ENCODE measurements around the gene ACE.
A peak's percentile ranks its signal among the peaks of the same experiment; 100 is the strongest.
"Not testable (repeated sequence)": the region's sequence is repeated elsewhere in the genome, so short reads cannot be mapped to it uniquely, and the experiment has no call there.

The ACE gene

DNA sequence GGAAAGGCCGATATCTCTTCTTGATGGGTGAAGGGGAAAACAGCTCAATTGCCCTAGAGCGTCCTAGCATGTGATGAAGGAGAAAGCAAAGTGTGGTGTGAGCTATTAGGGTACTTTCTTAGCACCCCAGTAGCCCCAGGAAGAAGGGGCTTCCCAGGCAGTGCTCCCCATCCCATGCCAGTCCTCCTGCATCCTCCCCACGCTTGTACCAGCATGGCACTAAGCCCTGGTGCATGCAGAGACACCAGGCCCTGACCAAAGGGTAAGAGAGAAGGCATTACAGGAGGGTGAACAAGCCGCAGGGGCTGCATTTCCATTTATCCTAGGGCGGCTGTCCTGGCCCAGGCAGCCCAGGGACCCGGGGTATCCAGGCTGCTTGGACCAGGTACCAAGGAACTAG lies 33.8 kb upstream of the ACE start:
- DNase-seq (ENCODE audit: low read depth in 3 of 3, low spot score in 1 of 3): no peak

DNA sequence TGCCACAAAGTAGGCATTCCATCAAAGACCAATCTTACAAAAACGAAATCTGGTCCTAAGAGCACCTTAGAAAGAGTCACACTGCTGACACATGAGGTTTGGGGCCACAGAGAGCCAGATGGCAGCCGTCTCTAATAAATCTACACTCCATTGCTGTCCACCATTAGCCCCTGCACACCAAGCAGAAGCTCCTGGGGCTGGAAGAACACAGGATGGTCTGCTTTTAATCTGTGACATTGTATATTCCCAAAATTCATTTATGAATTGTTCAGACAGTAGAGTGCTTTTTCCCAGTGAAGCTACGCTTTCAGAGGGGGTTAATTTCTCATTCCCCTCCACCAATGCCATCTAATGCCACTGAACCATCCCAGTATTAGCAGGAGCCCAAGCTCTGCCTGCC lies 32.4 kb upstream of the ACE start:
- DNase-seq (ENCODE audit: low read depth in 3 of 3, low spot score in 1 of 3): no peak

DNA sequence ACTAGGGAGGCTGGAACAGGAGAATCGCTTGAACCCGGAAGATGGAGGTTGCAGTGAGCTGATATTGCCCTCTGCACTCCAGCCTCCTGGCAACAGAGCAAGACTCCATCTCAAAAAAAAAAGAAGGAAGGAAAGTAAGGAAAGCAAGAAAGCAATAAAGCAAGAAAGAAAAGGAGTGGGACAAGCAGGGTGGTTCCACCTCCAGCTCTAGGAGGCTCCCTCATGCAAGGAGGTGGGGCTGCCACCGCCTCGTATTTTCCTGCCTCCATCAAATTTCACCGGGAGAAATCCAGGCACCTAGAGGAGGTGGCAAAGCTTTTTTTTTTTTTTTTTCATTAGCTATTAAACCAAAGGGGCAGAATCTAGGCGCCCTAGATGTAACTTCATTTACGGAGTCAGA lies 31.8 kb upstream of the ACE start:
- DNase-seq (ENCODE audit: low read depth in 3 of 3, low spot score in 1 of 3): no peak

DNA sequence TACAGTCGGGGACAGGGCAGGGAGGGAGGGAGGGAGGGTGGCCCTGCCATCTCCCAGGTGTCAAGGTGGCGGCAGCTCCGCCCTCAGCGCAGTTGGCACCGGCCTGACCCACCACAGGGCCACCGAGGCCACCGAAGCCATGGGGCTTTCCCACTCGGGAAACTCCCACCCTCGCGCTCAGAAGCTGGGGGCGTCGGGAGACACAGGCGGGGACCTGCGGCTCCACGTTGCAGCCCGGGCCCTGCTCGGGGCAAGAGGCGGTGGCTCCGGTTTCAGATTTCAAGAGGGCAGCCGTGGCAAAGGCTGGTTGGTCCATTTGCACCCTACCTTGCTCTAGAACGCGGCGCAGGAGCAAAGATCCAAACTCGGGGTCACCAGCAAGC lies 31.3 kb upstream of the ACE start:
- DNase-seq (ENCODE audit: low read depth in 3 of 3, low spot score in 1 of 3): peak; percentile 43 to 46 (median 45)

DNA sequence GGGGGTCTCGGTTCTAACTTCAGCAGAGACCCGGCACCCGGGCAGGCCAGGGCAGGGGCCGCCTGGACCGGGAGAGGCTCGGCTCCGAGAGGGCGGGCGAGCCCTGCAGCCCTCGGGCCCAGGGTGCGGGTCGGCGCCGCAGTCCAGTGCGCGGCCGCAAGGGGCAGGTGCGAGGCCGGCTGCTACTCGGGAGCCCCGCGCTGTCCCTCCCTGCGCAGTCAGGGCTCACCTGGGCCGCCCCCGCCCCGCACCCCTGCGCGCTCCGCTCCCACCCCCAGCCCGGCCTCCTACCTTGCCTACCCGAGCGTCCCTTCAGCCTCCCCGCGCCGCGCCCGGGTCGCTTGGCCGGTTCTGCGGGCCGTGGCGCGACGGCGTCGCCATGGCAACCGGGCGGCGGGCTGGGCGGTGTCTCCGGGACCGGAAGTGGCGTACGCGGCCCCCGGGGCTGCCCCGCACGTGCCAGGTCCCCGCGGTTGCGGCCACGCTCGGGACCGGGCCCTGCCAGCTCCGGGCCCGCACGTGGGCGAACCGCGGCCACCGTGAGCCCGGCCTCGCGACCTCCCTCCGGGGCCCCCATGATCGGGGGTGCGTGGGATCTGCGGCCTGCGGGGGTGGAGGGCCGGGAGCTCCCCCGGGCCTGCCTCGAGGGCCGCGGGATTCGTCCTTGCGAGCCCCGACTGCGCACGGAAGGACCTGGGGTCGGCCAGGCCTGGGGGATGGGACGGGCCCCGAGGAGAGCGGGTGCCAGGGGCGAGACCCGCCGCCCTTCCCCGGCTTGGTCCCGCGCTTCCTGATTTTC lies 30.7 kb upstream of the ACE start, which contains the start of gene CYB561:
Gene CYB561 (minus strand): TSS at position 353 of the 799 bp plus-strand sequence. CDS start 8,759 bp downstream, outside the sequence.
- DNase-seq (ENCODE audit: low read depth in 3 of 3, low spot score in 1 of 3): peak; percentile 35 to 64 (median 38)

DNA sequence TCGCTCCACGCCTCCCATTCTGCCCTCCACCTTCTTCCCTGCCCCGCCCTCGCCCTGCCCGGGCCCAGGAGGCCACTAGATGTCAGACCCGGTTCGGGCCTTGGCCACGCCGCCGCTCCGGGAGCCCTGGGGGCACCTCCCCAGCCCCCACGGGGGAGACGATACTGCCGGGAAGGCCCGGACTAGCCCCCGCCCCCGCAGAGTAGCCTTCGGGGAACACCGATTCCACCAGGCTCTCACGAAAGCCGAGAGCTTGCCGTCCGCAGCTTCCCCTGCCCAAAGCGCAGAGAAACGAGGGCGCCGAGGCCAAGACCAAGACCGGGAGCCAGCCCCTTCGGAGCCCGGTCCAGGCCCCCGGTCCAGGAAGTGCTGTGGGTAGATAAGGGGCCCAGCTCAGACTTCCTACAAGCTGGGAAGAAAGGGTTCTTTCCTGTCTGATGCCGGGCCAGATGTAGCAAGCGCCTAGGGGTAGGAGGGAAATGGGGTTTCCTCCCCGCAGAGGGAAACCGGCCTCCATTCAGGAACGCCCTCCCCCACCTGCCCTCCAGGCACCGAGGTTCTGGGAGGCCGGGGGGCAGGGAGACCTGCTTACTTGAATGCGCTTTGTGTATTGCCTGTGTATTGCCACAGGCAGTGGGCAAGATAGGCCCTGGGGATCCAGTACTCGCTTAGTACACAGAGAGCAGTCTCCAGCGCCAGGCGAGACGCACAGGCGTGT lies 29.9 kb upstream of the ACE start:
- peak in 1 of 3 donors; percentile 37 for DNase-seq (ENCODE audit: low read depth in 3 of 3, low spot score in 1 of 3)

DNA sequence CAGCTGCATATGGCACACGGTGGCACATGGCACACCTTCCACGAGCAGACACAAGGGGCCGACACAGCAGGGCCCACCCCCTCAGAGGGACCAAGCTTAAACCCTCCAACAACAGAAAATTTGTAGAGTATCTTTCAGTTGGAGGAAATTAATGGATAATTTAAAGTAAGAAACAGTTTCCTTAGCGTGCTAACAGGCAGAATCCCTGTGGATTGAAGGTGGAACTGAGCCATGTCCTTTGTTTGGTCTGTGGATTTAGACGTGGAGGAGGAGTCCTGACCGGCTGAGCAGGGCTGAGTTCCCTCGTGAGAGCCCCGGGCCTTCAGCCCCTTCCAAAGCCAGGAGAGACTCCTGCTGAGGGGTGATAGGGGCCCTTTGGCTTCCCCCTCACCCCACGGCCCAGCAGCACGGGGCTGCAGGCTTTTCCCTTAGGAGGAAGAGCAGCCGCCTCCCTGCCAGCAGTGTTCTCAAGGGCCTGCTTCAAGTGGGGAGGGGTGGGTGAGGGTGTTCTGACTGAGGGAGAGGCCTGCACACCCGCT lies 29.3 kb upstream of the ACE start:
- DNase-seq (ENCODE audit: low read depth in 3 of 3, low spot score in 1 of 3): no peak

DNA sequence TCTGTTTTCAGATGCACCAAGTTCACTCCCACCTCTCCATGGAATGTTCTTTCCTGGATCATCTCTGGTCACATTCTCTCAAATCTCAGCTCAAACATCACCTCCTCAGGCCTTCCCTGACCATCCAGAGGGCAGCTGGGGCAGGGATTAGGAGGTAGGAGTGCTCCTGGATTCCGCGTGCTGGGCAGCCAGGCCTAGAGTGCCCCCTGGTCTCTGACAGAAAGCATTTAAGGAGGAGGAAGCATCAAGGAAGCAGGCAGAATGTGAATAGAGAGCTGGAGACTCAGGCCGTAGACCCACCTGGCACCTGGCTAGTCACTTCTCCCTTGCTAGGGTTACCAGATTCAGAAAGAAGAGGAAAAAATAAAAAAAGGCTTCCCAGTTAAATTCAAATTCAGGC lies 28.2 kb upstream of the ACE start:
- DNase-seq (ENCODE audit: low read depth in 3 of 3, low spot score in 1 of 3): no peak

DNA sequence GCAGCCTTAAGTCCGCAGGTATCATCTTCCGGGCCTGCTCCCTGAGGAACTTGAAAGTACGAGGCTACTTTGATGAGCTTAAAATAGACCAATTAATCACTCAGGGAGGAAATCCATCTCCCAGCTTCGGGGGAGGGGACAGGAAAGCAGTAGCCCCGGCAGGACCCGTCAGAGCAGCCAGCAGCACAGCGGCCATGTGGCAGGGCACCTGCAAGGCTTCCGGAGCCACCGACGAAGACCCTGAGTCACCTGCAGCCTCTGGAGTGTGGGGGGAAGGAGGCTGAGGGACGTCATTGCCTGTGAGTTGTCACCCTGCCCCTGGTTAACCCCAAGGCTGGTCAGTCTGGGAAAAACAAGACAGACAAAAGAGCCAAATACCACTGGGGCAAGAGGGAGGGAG lies 26.3 kb upstream of the ACE start:
- DNase-seq (ENCODE audit: low read depth in 3 of 3, low spot score in 1 of 3): no peak

DNA sequence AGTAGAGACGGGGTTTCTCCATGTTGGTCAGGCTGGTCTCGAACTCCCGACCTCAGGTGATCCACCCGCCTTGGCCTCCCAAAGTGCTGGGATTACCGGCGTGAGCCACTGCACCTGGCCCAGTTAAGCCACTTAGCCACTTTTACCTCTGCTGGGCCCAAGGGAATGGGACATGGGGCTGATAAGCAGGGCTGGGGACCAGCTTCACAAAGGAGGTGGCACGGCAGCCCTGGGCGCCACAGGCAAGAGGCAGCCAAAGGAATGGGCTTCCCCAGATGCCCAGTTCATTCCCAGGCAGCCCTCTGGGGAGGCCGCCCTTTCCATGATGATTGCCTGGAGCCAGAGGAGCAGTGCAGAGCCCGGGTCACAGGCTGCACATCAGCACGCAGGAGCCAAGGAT lies 25.7 kb upstream of the ACE start:
- DNase-seq (ENCODE audit: low read depth in 3 of 3, low spot score in 1 of 3): no peak

DNA sequence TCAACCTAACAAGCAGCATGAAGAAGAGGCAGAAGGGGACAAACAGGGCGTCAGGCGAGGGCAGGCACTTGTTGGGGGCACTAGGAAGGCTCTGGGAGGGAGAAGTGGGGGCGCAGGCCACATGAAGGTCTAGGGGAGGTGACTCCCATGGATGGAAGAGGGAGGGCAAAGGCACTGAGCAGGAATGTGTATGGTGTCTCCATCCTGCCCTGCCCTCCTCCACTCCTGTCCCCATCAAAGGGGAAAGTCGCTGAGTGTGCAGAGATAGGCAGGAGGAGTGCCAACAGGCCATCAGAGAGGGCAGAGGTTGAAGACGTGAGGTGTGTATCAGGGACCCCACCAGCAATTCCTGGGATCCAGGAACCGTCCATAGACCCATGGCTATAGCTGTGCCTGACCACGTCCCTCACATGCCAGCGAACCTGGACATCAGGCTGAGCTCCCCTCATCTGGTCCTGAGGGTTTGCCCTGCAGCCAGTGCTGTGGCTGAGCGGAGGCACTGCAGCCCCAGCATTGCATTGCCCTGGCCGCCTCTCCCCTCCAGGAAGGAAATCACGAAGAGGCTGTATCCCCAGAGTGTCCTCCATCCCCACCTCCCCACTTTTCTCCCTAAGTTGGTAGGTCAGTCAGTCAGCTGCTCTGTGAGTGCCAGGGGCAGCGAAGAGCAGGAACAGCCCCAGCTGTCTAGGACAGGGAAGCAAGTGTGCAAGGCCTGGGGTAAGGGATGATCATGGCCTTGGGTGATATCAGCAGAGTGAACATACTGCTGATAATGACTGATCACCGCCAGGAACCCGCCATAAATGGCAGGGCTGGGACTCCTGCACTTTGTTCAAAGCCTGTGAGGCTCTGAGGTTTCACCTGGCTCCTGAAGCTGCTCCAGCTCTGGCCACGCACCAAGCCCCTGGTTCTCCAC lies 24.6 kb upstream of the ACE start:
- no peak for DNase-seq (ENCODE audit: low read depth in 3 of 3, low spot score in 1 of 3)

DNA sequence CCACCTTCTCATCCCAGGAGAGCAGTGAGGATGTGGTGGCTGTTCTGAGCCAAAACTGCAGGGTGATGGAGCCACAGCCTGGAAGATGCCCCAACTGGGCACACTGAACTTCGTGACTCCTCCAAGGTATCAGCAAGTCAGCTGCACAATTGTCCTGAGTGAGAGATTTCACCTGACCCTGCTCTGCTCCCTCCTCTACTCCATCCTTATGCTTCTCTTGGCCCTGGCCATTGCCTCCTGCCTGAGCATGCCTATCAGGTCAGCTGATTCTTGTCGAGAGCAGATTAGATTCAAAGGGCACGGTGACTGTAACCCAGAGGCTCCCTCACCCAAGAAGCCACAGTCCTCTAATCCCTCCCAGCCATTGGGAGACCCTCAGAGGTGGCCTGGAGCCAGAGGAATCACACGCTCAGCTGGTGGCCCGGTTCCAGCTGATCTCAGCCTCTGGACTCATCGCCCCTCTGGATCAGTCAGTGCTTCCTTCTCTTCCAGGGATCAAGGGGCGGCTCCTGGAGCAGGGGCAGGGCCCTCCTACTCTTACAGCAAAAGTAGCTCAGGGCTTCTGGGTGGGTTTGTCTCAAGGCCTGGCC lies 23.8 kb upstream of the ACE start:
- DNase-seq (ENCODE audit: low read depth in 3 of 3, low spot score in 1 of 3): no peak

DNA sequence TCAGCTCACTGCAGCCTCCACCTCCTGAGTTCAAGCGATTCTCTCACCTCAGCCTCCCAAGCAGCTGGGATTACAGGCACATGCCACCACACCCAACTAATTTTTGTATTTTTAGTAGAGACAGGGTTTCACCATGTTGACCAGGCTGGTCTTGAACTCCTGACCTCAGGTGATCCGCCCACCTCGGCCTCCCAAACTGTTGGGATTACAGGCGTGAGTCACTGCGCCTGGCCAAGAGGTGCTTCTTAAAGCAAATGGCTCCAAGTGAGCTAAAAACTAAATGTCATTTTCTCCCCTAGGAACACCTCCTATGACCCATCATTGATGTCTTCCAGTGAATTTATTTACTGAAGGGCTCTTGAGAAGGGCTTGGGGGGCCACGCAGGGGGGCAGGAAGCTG lies 22.5 kb upstream of the ACE start:
- not testable (repeated sequence) for DNase-seq (ENCODE audit: low read depth in 3 of 3, low spot score in 1 of 3)

DNA sequence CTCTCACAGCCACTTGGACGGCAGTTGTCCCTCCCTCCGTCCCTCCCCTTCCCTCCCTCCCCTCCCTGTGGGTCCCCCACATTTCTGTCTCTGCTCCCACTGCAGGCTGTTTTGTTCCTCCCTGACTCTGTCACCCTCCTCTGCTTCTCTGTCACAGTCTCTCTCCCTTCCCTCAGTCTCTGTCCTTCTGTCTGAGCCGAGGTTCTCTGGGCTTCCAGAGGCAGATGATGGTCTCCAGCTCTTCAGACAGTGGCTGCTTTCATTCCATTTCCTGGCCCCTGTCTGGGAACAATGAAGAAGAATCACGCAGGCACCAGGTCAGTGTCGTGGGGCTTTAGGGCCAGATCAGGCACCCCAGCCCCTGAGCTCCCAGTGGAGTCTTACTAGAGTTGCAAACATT lies 21.9 kb upstream of the ACE start:
- DNase-seq (ENCODE audit: low read depth in 3 of 3, low spot score in 1 of 3): no peak

DNA sequence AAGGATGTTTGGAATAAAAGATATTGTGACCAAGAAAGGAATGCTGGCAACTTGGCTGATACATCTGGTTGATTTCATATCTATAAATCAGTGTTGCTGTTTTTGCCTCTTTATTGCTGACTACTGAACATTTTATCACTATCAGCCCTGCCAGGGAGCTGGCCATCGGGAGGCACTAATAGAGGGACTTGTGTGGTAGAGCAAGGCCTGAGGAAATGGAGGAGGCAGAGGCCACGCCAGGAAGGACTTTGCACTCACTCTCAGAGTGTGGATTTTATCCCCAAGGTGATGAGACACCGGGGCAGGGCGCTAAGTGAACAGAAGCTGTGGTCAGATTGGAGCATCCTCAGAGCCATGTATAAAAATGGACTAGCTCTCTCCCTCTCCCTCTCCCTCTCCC lies 21.4 kb upstream of the ACE start:
- no peak for DNase-seq (ENCODE audit: low read depth in 3 of 3, low spot score in 1 of 3)

DNA sequence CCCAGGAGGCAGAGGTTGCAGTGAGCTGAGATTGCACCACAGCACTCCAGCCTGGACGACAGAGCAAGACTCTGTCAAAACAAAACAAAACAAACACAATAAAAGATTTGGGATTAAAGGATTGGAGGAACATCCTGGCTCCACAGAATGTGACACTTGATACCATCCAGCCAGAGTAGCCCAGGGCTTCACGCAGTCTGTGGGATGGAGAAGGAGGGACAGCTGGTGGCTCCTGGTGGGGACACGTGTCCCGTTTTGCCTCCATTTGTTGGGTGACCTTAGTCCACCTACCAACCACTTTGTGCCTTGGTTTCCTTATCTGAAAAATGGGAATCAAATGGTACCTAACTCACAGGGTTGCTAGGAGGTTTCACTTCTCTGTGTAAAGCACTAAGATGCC lies 18.4 kb upstream of the ACE start:
- DNase-seq (ENCODE audit: low read depth in 3 of 3, low spot score in 1 of 3): no peak

DNA sequence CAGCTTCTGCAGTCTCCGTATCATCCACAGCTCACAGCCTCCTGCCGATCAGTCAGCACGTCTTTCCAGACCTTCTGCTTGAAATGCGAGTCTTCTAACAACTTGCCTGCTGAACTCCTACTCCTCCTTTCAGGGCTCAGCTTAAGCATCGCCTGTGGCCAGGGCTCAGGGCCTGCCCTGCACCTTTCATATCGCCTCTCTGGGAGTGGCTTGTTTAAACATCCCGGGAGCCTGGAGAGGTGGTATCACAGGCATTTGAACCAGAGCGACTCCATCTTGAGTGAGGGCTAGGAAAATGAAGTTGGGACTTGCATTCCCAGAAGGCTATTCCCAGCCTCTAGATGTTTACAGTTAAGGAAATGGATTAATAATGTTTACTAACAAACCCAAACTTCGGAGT lies 16.8 kb upstream of the ACE start:
- no peak for DNase-seq (ENCODE audit: low read depth in 3 of 3, low spot score in 1 of 3)

DNA sequence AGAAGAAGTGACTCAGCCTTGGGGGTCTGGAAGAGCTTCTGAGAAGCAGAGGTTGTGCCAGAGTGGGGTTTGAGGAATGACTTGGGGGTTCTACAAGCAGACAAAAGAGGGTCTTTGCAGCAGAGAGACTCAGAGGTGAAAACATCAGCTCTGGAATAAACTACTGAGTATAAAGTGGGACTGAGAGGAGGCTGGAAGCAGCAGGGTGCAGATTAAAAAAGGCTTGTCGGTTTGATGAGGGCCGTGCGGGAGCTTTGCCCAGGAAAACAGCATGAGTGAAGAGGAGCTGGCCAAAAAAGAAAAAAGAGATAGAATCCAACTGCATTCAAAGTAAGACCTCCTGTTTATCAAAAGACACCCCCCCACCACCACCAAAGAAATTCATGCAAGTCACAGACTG lies 13.1 kb upstream of the ACE start:
- no peak for DNase-seq (ENCODE audit: low read depth in 3 of 3, low spot score in 1 of 3)

DNA sequence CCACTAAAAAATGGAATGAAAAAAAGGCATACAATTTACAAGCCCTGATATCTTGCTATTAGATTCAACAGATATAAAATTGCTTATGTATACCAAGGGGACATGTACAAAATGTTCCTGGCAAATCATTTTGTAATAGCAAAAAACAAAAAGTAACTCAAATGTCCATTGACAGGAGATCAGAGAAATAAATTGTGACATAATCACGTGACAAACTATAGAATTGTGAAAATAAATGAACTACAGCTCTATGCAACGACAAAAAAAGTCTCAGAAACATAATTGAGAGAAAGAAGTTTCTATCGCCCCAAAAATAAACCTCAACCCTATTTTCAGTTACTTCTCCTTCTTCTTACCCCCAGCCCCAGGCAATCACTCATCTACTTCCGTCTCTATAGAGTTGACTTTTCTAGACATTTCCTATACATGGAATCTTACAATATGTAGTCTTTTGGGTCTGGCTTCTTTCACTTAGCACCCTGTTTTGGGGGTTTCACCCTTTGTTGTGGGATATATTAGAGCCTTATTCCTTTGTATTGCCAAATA lies 12.1 kb upstream of the ACE start:
- no peak for DNase-seq (ENCODE audit: low read depth in 3 of 3, low spot score in 1 of 3)

DNA sequence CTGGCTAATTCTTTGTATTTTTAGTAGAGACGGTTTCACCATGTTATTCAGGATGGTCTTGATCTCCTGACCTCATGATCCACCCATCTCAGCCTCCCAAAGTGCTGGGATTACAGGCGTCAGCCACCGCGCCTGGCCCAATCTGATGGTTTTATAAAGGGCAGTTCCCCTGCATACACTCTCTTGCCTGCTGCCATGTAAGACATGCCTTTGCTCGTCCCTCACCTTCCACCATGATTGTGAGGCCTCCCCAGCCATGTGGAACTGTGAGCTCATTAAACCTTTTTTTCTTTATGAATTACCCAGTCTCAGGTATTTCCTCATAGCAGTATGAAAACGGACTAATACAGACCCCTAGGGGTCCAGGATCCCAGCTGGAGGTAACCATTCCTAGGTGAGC lies 8.8 kb upstream of the ACE start:
- DNase-seq (ENCODE audit: low read depth in 3 of 3, low spot score in 1 of 3): not testable (repeated sequence)

DNA sequence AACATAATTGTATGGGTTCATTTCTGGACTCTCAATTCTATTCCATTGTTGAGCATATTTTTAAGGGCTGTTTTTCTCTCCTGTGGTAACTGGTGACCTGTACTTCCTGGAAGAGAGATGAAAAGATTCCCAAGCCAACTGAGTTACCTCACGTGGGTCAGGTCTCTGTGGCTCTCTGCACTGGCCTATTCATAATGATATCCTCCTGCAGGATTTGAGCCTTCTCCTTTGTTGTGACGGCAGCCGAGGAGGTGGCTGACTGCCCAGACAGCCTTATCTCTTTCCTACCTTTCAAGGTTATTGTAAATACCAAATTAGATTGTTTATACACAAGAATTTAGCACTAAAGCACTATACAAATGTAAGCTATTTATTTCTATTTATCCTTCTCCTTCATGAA lies 2.7 kb upstream of the ACE start:
- no peak for DNase-seq (ENCODE audit: low read depth in 3 of 3, low spot score in 1 of 3)

Measured in stimulated activated CD4-positive, alpha-beta T cell treated with anti-CD3 and anti-CD28 coated beads, TNF-alpha, amount 100 ng/mL, for 1 hour (primary cell).